SU-DHL-6 (cell line): ENCODE measurements around the gene NEU4.
"Not testable (repeated sequence)": the region's sequence is repeated elsewhere in the genome, so short reads cannot be mapped to it uniquely, and the experiment has no call there.

Experiments
- H2AFZ ChIP-seq: fragments of 200-600 bp; sonication (generic); 2 replicates; pipeline ENCODE4 v1.6.1; 2014; ENCODE audit warnings: low read depth, mild to moderate bottlenecking, moderate library complexity, mixed read lengths, antibody characterized with exemption, low read length; ENCODE audit not compliant: severe bottlenecking
- H3F3A ChIP-seq: fragments of 200-600 bp; shearing (Covaris generic); 2 replicates; pipeline ENCODE4 v1.6.0; 2016; ENCODE audit warnings: antibody characterized with exemption, mild to moderate bottlenecking; ENCODE audit not compliant: insufficient read depth
- H3K27ac ChIP-seq: fragments of 200-600 bp; sonication (generic); 2 replicates; pipeline ENCODE4 v1.5.1; 2016; ENCODE audit warnings: low read depth, mild to moderate bottlenecking, low read length, moderate library complexity, mixed read lengths
- H3K27me3 ChIP-seq: fragments of 200-600 bp; sonication (generic), shearing (Covaris generic); 2 replicates; pipeline ENCODE4 v1.6.0; 2014; ENCODE audit warnings: mild to moderate bottlenecking, low read length
- H3K36me3 ChIP-seq: fragments of 200-600 bp; sonication (generic); 2 replicates; pipeline ENCODE4 v1.6.1; 2014; ENCODE audit warnings: mild to moderate bottlenecking, low read length, mixed read lengths
- H3K4me2 ChIP-seq: fragments of 300-600, 200-600 bp; shearing (Covaris generic), sonication (generic); 2 replicates; pipeline ENCODE4 v1.6.0; 2014; ENCODE audit warnings: low read length, low read depth, mild to moderate bottlenecking; ENCODE audit not compliant: poor library complexity, severe bottlenecking
- H3K4me3 ChIP-seq: fragments of 200-600 bp; sonication (generic); 2 replicates; pipeline ENCODE4 v1.5.1; 2014; ENCODE audit warnings: antibody characterized with exemption, low read length, mild to moderate bottlenecking, mixed read lengths; ENCODE audit not compliant: insufficient read depth, poor library complexity, severe bottlenecking
- H3K79me2 ChIP-seq: fragments of 200-600 bp; sonication (generic); 2 replicates; pipeline ENCODE4 v1.6.1; 2014; ENCODE audit warnings: mild to moderate bottlenecking, low read length, moderate library complexity; ENCODE audit not compliant: insufficient read depth
- H3K9ac ChIP-seq: fragments of 200-600 bp; sonication (generic); 2 replicates; pipeline ENCODE4 v1.7.0; 2014; ENCODE audit warnings: mild to moderate bottlenecking, low read length
- H3K9me2 ChIP-seq: fragments of 200-600 bp; sonication (generic); replicated peaks from 2 replicates; pipeline ENCODE4 v1.6.1; 2014; ENCODE audit warnings: low read length; ENCODE audit not compliant: insufficient read depth
- H3K9me3 ChIP-seq: fragments of 200-600 bp; sonication (generic); 2 replicates; pipeline ENCODE4 v1.6.1; 2014; ENCODE audit warnings: low read length, mixed read lengths; ENCODE audit not compliant: insufficient read depth
- H4K20me1 ChIP-seq: fragments of 200-600 bp; sonication (generic); 2 replicates; pipeline ENCODE4 v1.6.1; 2014; ENCODE audit warnings: low read depth, mild to moderate bottlenecking, antibody characterized with exemption, low read length, moderate library complexity, mixed read lengths
- CTCF ChIP-seq: fragments of 200-600 bp; sonication (generic); IDR thresholded peaks from one replicate; pipeline ENCODE4 v1.5.1; 2017; ENCODE audit warnings: antibody characterized with exemption, mild to moderate bottlenecking, low read length, moderate library complexity; ENCODE audit not compliant: insufficient read depth, poor library complexity, severe bottlenecking
- EZH2phosphoT487 ChIP-seq: fragments of 200-600 bp; sonication (generic), shearing (Covaris generic); conservative IDR thresholded peaks from 2 replicates; pipeline ENCODE4 v1.6.1; 2018; ENCODE audit warnings: mild to moderate bottlenecking, antibody characterized with exemption, low read length, moderate library complexity, mixed read lengths

NEU4 gene

GRCh38 chr2:241808721-241809382 is at the start of gene NEU4:
TSS of gene NEU4 (plus strand) at chr2:241809193. CDS start at chr2:241814485, 5,292 bp downstream.
- Histone ChIP-seq H3K4me2 (no peak within 1 kb of the TSS), H3F3A (no peaks in the 10 kb centered on the region), H3K9me3 (no peaks in the 10 kb centered on the region), H4K20me1 (no peaks in the 10 kb centered on the region), H3K9me2 (no peaks in the 10 kb centered on the region), H2AFZ (no peak within 1 kb of the TSS), H3K79me2 (no peaks in the 10 kb centered on the region), H3K27ac (no peak within 1 kb of the TSS), H3K9ac (no peak within 1 kb of the TSS), H3K4me3 (no peak within 1 kb of the TSS), H3K27me3 (no peaks in the 10 kb centered on the region), H3K36me3 (no peaks in the 10 kb centered on the region)
- TF ChIP-seq CTCF (no peak), EZH2phosphoT487 (no peak)

GRCh38 chr2:241759893-241760292 is 49.1 kb upstream of the NEU4 start:
- not testable (repeated sequence) for H3K4me2 ChIP-seq, H3K4me3 ChIP-seq, H3K9ac ChIP-seq, H2AFZ ChIP-seq, H3K27ac ChIP-seq, H3K27me3 ChIP-seq, H3K9me3 ChIP-seq, H4K20me1 ChIP-seq, H3K9me2 ChIP-seq, H3K36me3 ChIP-seq, H3K79me2 ChIP-seq, H3F3A ChIP-seq

- Histone ChIP-seq H3K9me3 (no peaks in the 10 kb centered on the region), H2AFZ (no peak overlapping the region), H3K4me3 (no peak overlapping the region), H3K4me2 (no peak overlapping the region), H3K36me3 (peaks cover 4% of the 10 kb centered on the region; the same call in 1 of the 2 replicates), H3K9ac (no peak overlapping the region), H3K27ac (no peak overlapping the region), H3K9me2 (no peaks in the 10 kb centered on the region), H3K27me3 (no peaks in the 10 kb centered on the region), H3K79me2 (no peaks in the 10 kb centered on the region), H4K20me1 (no peaks in the 10 kb centered on the region), H3F3A (no peaks in the 10 kb centered on the region; the same call in 1 of the 2 replicates)
- TF ChIP-seq CTCF (no peak), EZH2phosphoT487 (no peak)
Measured at GRCh38 chr2:241760301-241760771, 48.7 kb upstream of the NEU4 start.

GRCh38 chr2:241762321-241762932 is 46.6 kb upstream of the NEU4 start:
- TF ChIP-seq CTCF, result no peak
- TF ChIP-seq EZH2phosphoT487, result no peak

More at GRCh38 chr2:241762321-241762932, 46.6 kb upstream of the NEU4 start:
- Histone ChIP-seq H3K27me3 (no peaks in the 10 kb centered on the region), H3K9me3 (no peaks in the 10 kb centered on the region), H4K20me1 (no peaks in the 10 kb centered on the region), H3K9ac (no peak overlapping the region), H3K79me2 (no peaks in the 10 kb centered on the region), H3F3A (no peaks in the 10 kb centered on the region; the same call in 1 of the 2 replicates), H3K9me2 (no peaks in the 10 kb centered on the region), H2AFZ (no peak overlapping the region), H3K4me2 (no peak overlapping the region), H3K27ac (no peak overlapping the region), H3K4me3 (no peak overlapping the region), H3K36me3 (peaks cover 4% of the 10 kb centered on the region; the same call in 1 of the 2 replicates)
